ES-I3 (cell line): Measurements from ENCODE around the gene NT5DC1.

ENCODE experiments used
- H3K36me3 ChIP-seq: 2 replicates; pipeline ENCODE4 v1.6.1; 2013; ENCODE audit warnings: mild to moderate bottlenecking, low read length, control low read depth, moderate library complexity; ENCODE audit not compliant: insufficient read depth
- H3K4me1 ChIP-seq: 2 replicates; pipeline ENCODE4 v1.6.1; 2013; ENCODE audit warnings: mild to moderate bottlenecking, control low read depth, low read length; ENCODE audit not compliant: insufficient read depth
- H3K9ac ChIP-seq: 2 replicates; pipeline ENCODE4 v1.6.1; 2013; ENCODE audit warnings: low read depth, mild to moderate bottlenecking, low read length, moderate library complexity
- H3K9me3 ChIP-seq: 2 replicates; pipeline ENCODE4 v1.6.1; 2013; ENCODE audit warnings: mild to moderate bottlenecking, low read length, moderate library complexity; ENCODE audit not compliant: control insufficient read depth, insufficient read depth

Gene NT5DC1

GRCh38 chr6:116170358-116171057 is 69.9 kb downstream of the NT5DC1 start:
- Histone ChIP-seq H3K36me3 (no peaks in the 10 kb centered on the region), H3K9ac (no peak overlapping the region), H3K9me3 (no peaks in the 10 kb centered on the region), H3K4me1 (no peaks in the 10 kb centered on the region)

- Histone ChIP-seq H3K9me3 (peaks cover 4% of the 10 kb centered on the region; the same call in 1 of the 2 replicates), H3K9ac (no peak overlapping the region), H3K4me1 (no peaks in the 10 kb centered on the region), H3K36me3 (no peaks in the 10 kb centered on the region)
Observed at GRCh38 chr6:116173928-116174327, 73.3 kb downstream of the NT5DC1 start.

GRCh38 chr6:116175344-116175743 is 74.7 kb downstream of the NT5DC1 start:
- Histone ChIP-seq H3K36me3 (no peaks in the 10 kb centered on the region), H3K9me3 (peaks cover 4% of the 10 kb centered on the region; the same call in 1 of the 2 replicates), H3K4me1 (no peaks in the 10 kb centered on the region), H3K9ac (no peak overlapping the region)

- H3K9ac ChIP-seq = no peak overlapping the region
- peaks cover 4% of the 10 kb centered on the region; the same call in 1 of the 2 replicates for H3K9me3 ChIP-seq
- H3K4me1 ChIP-seq = no peaks in the 10 kb centered on the region
- H3K36me3 ChIP-seq = no peaks in the 10 kb centered on the region
Observed at GRCh38 chr6:116176596-116176995, 75.9 kb downstream of the NT5DC1 start.

- no peak overlapping the region for H3K9ac ChIP-seq
- no peaks in the 10 kb centered on the region for H3K36me3 ChIP-seq
- H3K9me3 ChIP-seq = peaks cover 4% of the 10 kb centered on the region; the same call in 1 of the 2 replicates
- H3K4me1 ChIP-seq = no peaks in the 10 kb centered on the region
Observed at GRCh38 chr6:116180375-116180774, 79.7 kb downstream of the NT5DC1 start.

- Histone ChIP-seq H3K9ac (no peak overlapping the region), H3K36me3 (no peaks in the 10 kb centered on the region), H3K9me3 (no peaks in the 10 kb centered on the region), H3K4me1 (no peaks in the 10 kb centered on the region)
Observed at GRCh38 chr6:116189472-116189871, 88.8 kb downstream of the NT5DC1 start.

- no peaks in the 10 kb centered on the region for H3K9me3 ChIP-seq
- H3K9ac ChIP-seq = no peak overlapping the region
- H3K4me1 ChIP-seq = no peaks in the 10 kb centered on the region
- H3K36me3 ChIP-seq = no peaks in the 10 kb centered on the region
Observed at GRCh38 chr6:116190550-116190949, 89.9 kb downstream of the NT5DC1 start.

- H3K9ac ChIP-seq = no peak overlapping the region
- no peaks in the 10 kb centered on the region for H3K4me1 ChIP-seq
- H3K9me3 ChIP-seq = no peaks in the 10 kb centered on the region
- H3K36me3 ChIP-seq = no peaks in the 10 kb centered on the region
Observed at GRCh38 chr6:116191881-116192280, 91.2 kb downstream of the NT5DC1 start.

- no peaks in the 10 kb centered on the region for H3K4me1 ChIP-seq
- H3K9ac ChIP-seq = no peak overlapping the region
- H3K36me3 ChIP-seq = no peaks in the 10 kb centered on the region
- no peaks in the 10 kb centered on the region for H3K9me3 ChIP-seq
Observed at GRCh38 chr6:116192786-116193185, 92.1 kb downstream of the NT5DC1 start.

GRCh38 chr6:116196841-116197240 is 96.2 kb downstream of the NT5DC1 start:
- H3K36me3 ChIP-seq = no peaks in the 10 kb centered on the region
- H3K9ac ChIP-seq = no peak overlapping the region
- no peaks in the 10 kb centered on the region for H3K9me3 ChIP-seq
- H3K4me1 ChIP-seq = no peaks in the 10 kb centered on the region

GRCh38 chr6:116200619-116201249 is 100.1 kb downstream of the NT5DC1 start:
- H3K9me3 ChIP-seq = no peaks in the 10 kb centered on the region
- H3K36me3 ChIP-seq = no peaks in the 10 kb centered on the region
- no peaks in the 10 kb centered on the region for H3K4me1 ChIP-seq
- no peak overlapping the region for H3K9ac ChIP-seq

GRCh38 chr6:116201538-116201937 is 100.9 kb downstream of the NT5DC1 start:
- Histone ChIP-seq H3K9ac (no peak overlapping the region), H3K9me3 (no peaks in the 10 kb centered on the region), H3K36me3 (no peaks in the 10 kb centered on the region), H3K4me1 (no peaks in the 10 kb centered on the region)

- Histone ChIP-seq H3K36me3 (no peaks in the 10 kb centered on the region), H3K9ac (no peak overlapping the region), H3K9me3 (no peaks in the 10 kb centered on the region), H3K4me1 (no peaks in the 10 kb centered on the region)
Observed at GRCh38 chr6:116205281-116205680, 104.6 kb downstream of the NT5DC1 start.

GRCh38 chr6:116206231-116206903 is 105.7 kb downstream of the NT5DC1 start:
- H3K36me3 ChIP-seq = no peaks in the 10 kb centered on the region
- H3K9me3 ChIP-seq = no peaks in the 10 kb centered on the region

More at GRCh38 chr6:116206231-116206903, 105.7 kb downstream of the NT5DC1 start:
- Histone ChIP-seq H3K9ac (no peak overlapping the region), H3K4me1 (no peaks in the 10 kb centered on the region)
